GM19023 (cell line): ENCODE results near the gene FUCA1.
"Not testable (repeated sequence)": the region's sequence is repeated elsewhere in the genome, so short reads cannot be mapped to it uniquely, and the experiment has no call there.

Experiments
- ATAC-seq: cut with Tn5 transposase; IDR thresholded peaks from one replicate; pipeline ENCODE4 v1.9.1; 2021; ENCODE audit warnings: mild to moderate bottlenecking, moderate library complexity; ENCODE audit not compliant: unreplicated experiment

The FUCA1 gene

GRCh38 chr1:23803674-23804073, 64.4 kb downstream of the FUCA1 start:
- ATAC-seq: no peak

GRCh38 chr1:23802809-23803342, 65.2 kb downstream of the FUCA1 start:
- ATAC-seq: not testable (repeated sequence)

- no peak for ATAC-seq
These were observed 66.2 kb downstream of the FUCA1 start for GRCh38 chr1:23801876-23802275.

- ATAC-seq: no peak
These were observed 66.7 kb downstream of the FUCA1 start for GRCh38 chr1:23801338-23801748.

- peak; percentile 81 for ATAC-seq
These were observed 67.4 kb downstream of the FUCA1 start, which contains the start of gene GALE for GRCh38 chr1:23800400-23801337. TSS of gene GALE (minus strand) at chr1:23800754. CDS start at chr1:23799007, 1,747 bp downstream.

- peak; percentile 23 for ATAC-seq
These were observed 68.3 kb downstream of the FUCA1 start for GRCh38 chr1:23799570-23800399.

- no peak for ATAC-seq
These were observed 68.9 kb downstream of the FUCA1 start for GRCh38 chr1:23799255-23799569.

- no peak for ATAC-seq
These were observed 69.4 kb downstream of the FUCA1 start for GRCh38 chr1:23798662-23799142.

GRCh38 chr1:23797478-23798448, 70.3 kb downstream of the FUCA1 start:
- no peak for ATAC-seq

- ATAC-seq: no peak
These were observed 71.4 kb downstream of the FUCA1 start for GRCh38 chr1:23796466-23797271.

- no peak for ATAC-seq
These were observed 72.2 kb downstream of the FUCA1 start for GRCh38 chr1:23795676-23796465.
